Mucosa of descending colon (tissue), 3 donors: ENCODE measurements around the gene SS18L1. TPM values are rescaled to one million over a fixed set of nuclear protein-coding genes. Genes with fewer than 3 reads are reported as not detected.
A peak's percentile ranks its signal among the peaks of the same experiment; 100 is the strongest.

Experiments
- ATAC-seq: fragments of 200-7000 bp; cut with Tn5 transposase; one replicate; pipeline ENCODE4 v1.9.1; 2020; ENCODE audit warnings: mild to moderate bottlenecking, moderate library complexity
- DNase-seq, 3 donors: peaks; one replicate each; pipeline ENCODE4 v3.0.0-alpha.2; 2020
- H3K36me3 ChIP-seq: fragments of 200-600 bp; one replicate; pipeline ENCODE4 v1.8.0; 2021; ENCODE audit warnings: low read depth, mild to moderate bottlenecking
- H3K4me1 ChIP-seq: fragments of 200-600 bp; one replicate; pipeline ENCODE4 v1.8.0; 2021; ENCODE audit warnings: low read depth, mild to moderate bottlenecking
- H3K4me3 ChIP-seq: fragments of 200-600 bp; one replicate; pipeline ENCODE4 v1.8.0; 2021; ENCODE audit warnings: mild to moderate bottlenecking
- H3K9me3 ChIP-seq: fragments of 200-600 bp; one replicate; pipeline ENCODE4 v1.8.0; 2021; ENCODE audit warnings: mild to moderate bottlenecking
- intact Hi-C, 2 donors: fragments of 100-400 bp; cut with DNase I in 1 of 2; cut with micrococcal nuclease in 1 of 2; formaldehyde crosslinking; loops; one replicate each; pipeline versions ENCODE4 v1.11.0 to v1.11.1; 2022; cut with DNase I, micrococcal nuclease
- total RNA-seq, 3 donors: library from RNA; stranded (reverse); fragmentation: NEBNext Ultra II Directional in 2 of 3; extraction: Animal tissue kit (Norgen Biotek cat#: 25700) in 2 of 3; gene quantifications; one replicate each; pipeline versions ENCODE4 v1.2.1 to v1.2.4, GENCODE V29; 2021 to 2023
- TF ChIP-seq, protein P1 (sequence below): fragments of 200-600 bp; IDR thresholded peaks from one replicate; pipeline ENCODE4 v1.8.0; 2022; ENCODE audit warnings: antibody characterized with exemption, mild to moderate bottlenecking
- donor health status: DM: no; HTN: no; CAD: no; lungs with moderate emphysema.
- donor health status: DM: no; HTN: no; CAD: no.
- donor health status: DM: no; HTN: yes; CAD: no.

Gene SS18L1
- total RNA-seq, 3 donors from 2014 or later, result 13.2 to 16.0 (median 14.4) TPM

DNA sequence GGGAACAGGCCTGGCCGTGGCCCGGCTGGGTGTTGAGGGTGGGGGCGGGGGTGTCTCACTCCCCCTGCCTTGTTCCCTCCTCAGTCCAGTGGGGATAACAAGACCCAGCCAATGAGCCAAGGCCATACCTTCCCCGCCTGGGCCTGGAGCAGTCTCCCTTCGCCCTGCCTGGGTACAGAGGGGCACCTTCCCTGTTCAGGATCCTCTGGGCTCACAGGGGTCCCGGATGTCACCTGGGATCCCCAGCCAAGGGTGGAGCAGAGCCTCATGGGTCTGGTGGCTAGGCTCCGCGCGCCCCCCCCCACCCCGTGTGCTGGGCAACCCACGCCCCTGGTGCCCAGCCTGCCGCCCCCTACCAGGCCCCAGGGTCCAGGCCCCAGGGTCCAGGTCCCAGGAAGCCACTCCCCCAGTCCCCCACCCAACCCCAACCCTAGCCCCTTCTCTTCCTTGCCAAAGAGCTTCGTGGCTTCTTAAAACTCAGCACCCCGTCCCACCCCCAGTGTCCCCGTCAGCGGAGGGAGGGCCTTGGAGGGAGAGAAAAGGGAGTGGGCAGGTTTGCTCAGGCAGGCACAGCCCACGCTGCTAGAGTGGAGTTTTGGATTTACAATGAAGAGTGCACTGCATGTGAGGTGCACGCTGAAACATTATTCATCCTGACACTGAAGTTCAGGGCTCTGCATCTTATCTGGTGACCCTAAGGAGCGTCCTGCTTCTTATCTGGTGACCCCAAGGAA lies 64.7 kb downstream of the SS18L1 start:
- DNase-seq (peak in 1 of 3 donors; percentile 32), ATAC-seq (no peak)
- H3K9me3 ChIP-seq, result no peaks in the 10 kb centered on the region
- H3K4me3 ChIP-seq, result no peak overlapping the region
- intact Hi-C loops, result no loop called here
- no peaks in the 10 kb centered on the region for H3K4me1 ChIP-seq
- TF ChIP-seq, protein P1, sequence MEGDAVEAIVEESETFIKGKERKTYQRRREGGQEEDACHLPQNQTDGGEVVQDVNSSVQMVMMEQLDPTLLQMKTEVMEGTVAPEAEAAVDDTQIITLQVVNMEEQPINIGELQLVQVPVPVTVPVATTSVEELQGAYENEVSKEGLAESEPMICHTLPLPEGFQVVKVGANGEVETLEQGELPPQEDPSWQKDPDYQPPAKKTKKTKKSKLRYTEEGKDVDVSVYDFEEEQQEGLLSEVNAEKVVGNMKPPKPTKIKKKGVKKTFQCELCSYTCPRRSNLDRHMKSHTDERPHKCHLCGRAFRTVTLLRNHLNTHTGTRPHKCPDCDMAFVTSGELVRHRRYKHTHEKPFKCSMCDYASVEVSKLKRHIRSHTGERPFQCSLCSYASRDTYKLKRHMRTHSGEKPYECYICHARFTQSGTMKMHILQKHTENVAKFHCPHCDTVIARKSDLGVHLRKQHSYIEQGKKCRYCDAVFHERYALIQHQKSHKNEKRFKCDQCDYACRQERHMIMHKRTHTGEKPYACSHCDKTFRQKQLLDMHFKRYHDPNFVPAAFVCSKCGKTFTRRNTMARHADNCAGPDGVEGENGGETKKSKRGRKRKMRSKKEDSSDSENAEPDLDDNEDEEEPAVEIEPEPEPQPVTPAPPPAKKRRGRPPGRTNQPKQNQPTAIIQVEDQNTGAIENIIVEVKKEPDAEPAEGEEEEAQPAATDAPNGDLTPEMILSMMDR, result no peak
- H3K36me3 ChIP-seq, result no peaks in the 10 kb centered on the region

DNA sequence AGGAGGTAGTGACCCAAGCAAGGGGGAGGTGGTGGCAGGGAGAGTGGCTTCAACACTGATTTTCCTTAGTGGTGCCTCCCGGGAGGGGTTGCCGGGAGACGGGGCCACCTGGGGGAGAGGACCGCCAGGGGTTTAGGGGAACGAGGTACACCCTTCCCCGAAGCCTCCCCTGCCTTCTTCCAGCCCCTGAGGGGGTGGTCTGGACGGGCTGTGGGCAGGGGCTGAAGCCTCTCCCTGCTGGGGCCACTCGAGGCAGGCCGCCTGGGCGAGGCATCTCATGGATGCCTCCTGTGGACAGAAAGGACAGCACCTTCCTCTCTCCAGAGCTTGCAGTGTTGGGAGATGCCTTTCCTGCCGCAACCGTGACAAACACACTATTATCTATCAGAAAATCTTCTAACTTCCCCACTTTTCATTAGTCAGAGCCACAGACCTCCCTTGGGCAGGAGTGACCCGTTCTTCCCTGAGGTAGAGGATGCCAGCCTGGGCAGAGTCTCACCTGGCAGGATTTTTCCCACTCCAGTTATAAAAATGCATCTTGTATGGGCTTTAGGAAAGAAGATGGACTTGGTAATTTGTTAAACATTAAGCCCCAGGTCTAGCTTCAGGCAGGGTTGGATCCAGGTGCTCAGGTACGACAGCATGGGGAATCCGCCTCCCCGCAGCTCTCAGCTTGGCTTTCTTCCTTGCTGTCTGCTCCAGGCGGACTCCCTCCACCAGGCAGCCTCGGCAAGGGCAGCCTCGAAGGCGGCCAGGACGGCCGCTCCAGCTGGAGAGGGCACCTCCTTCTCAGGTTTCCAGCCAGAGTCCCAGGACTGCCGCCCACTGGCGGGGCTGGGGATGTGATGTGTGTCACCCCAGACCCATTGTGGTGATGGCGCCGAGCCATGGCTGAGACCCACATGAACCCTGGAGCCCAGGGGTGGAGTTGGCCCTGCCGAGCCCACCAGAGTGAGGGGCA lies 65.5 kb downstream of the SS18L1 start:
- no peaks in the 10 kb centered on the region for H3K4me1 ChIP-seq
- DNase-seq (peak in 1 of 3 donors; percentile 48), ATAC-seq (no peak)
- intact Hi-C loops, result no loop called here
- no peaks in the 10 kb centered on the region for H3K36me3 ChIP-seq
- no peak overlapping the region for H3K4me3 ChIP-seq
- TF ChIP-seq, protein P1, result no peak
- no peaks in the 10 kb centered on the region for H3K9me3 ChIP-seq

DNA sequence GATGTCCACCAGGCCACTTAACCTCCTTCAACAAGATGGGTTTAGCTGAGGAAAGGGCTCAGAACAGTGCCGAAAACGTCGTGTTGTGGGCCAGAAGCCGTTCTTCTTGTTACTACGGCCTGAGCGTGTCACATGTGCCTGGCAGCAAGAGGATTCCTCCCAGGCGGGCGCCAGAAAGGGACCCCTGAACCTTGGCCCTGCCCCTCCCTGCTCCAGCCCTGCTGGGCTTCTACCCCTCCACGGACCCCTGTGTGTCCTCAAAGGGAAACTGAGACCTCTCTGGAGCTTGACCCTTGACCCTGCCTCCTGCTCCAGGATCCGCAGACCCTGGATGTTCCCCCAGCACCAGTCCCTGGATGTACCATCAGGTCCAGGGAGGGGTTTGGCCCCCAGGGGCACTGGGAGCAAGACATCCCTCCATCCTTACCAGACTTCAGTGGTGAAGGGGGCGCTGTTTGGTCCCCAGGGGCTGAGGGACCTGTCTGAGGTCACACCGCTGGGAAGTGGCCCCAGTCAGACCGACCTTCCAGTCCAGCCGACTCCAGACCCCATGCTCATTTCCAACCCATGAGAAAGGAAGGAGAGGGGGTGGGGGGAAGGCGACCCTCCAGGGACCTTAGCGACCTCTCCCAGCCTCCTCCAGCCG lies 66.4 kb downstream of the SS18L1 start:
- TF ChIP-seq, protein P1, result no peak

DNA sequence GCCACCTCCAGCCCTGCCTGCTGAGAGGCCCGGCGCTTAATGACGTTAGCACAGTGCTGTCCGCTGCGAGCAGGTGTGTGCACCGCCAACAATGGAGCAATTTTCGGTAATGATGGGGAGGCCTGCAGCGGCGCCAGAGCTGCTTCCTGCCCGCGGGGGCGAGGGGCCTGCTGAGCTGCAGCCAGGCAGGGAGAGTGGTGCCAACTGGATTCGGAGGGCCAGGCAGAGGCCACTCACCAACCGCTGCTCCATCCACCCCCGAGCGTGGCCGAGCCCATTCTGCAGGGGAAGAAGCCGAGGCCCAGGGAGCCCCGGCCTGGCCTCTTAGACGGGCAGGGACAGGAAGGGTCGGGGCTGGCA lies 66.9 kb downstream of the SS18L1 start:
- TF ChIP-seq, protein P1, result no peak
- intact Hi-C loops, result no loop called here
- ATAC-seq, result no peak
- peak in 1 of 3 donors; percentile 31 for DNase-seq
- H3K9me3 ChIP-seq, result no peaks in the 10 kb centered on the region
- H3K4me3 ChIP-seq, result no peak overlapping the region
- no peaks in the 10 kb centered on the region for H3K4me1 ChIP-seq
- H3K36me3 ChIP-seq, result no peaks in the 10 kb centered on the region

More for the DNA sequence above, 66.4 kb downstream of the SS18L1 start:
- H3K4me1 ChIP-seq, result no peaks in the 10 kb centered on the region
- intact Hi-C loops, result no loop called here
- ATAC-seq (no peak), DNase-seq (peak in 1 of 3 donors; percentile 27)
- no peaks in the 10 kb centered on the region for H3K9me3 ChIP-seq
- no peaks in the 10 kb centered on the region for H3K36me3 ChIP-seq
- no peak overlapping the region for H3K4me3 ChIP-seq

DNA sequence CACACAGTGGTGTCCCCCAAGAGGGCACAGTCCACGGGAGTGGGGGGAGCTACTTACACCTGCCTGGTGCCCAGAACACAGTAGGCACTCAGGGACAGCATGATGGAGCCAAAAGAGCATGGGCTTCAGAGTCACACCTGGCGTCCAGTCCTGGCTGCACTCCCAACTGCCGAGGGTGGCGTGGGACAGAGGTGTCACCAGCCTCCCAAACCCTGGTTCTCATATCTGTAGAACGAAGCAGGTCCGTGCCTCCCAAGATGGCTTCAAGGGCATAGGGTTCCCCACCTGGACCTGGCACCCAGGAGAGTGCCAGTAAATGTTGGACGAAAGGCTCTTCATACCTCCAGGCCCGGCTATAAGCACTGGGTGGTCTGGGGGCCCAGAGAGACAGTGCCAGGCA lies 67.6 kb downstream of the SS18L1 start:
- ATAC-seq (no peak), DNase-seq (no peak)
- TF ChIP-seq, protein P1, result no peak
- Histone ChIP-seq H3K4me3 (no peak overlapping the region), H3K4me1 (no peaks in the 10 kb centered on the region), H3K36me3 (no peaks in the 10 kb centered on the region), H3K9me3 (no peaks in the 10 kb centered on the region)
- intact Hi-C loops, result no loop called here
